Measurements from ENCODE around the gene TNPO1. TPM values are rescaled to one million over a fixed set of nuclear protein-coding genes. Genes with fewer than 3 reads are reported as not detected.

The TNPO1 gene
- total RNA-seq, 1 experiment from 2014 or later = 185 TPM

- POLR2A ChIA-PET (ENCODE audit: unreplicated experiment) = interaction anchor here (0.6 kb wide), 1 partner anchor 156 kb away, joined by 3 read pairs; no protein-coding TSS in a partner anchor
- intact Hi-C loops (cut with micrococcal nuclease; ENCODE audit: unreplicated experiment) = loop anchor here (5.0 to 10.0 kb wide), 3 partner anchors 220 to 1040 kb away; no protein-coding TSS in a partner anchor
These were observed 618 bp downstream of the TNPO1 start for GRCh38 chr5:72817076-72817481.

GRCh38 chr5:72817671-72818266 is 1.3 kb downstream of the TNPO1 start:
- Histone ChIP-seq H3K4me2 (peak overlapping the region; percentile 97), H4K20me1 (ENCODE audit: insufficient read depth) (no peaks in the 10 kb centered on the region), H3K9me2 (ENCODE audit: insufficient read depth) (no peaks in the 10 kb centered on the region), H3K27ac (no peak overlapping the region; the same call in 1 of the 2 replicates), H3K79me2 (ENCODE audit: low read depth) (peaks cover 49% of the 10 kb centered on the region), H3K9me3 (ENCODE audit: insufficient read depth, low read depth) (no peaks in the 10 kb centered on the region), H2AFZ (peak overlapping the region; percentile 98), H3K4me3 (peak overlapping the region; percentile 81), H3F3A (ENCODE audit: insufficient read depth, low read depth) (peaks cover 18% of the 10 kb centered on the region), H3K4me1 (replicated peaks; ENCODE audit: insufficient read depth) (peaks cover 34% of the 10 kb centered on the region), H3K27me3 (ENCODE audit: insufficient read depth, low read depth) (no peaks in the 10 kb centered on the region), H3K36me3 (ENCODE audit: low read depth) (no peaks in the 10 kb centered on the region)
- POLR2A ChIA-PET (ENCODE audit: unreplicated experiment) = interaction anchor here (0.6 to 0.9 kb wide), 2 partner anchors 27 to 347 kb away, joined by 3 to 5 read pairs; no protein-coding TSS in a partner anchor
- CTCF ChIA-PET = interaction anchor here (0.8 to 3.5 kb wide), 3 partner anchors 25 to 478 kb away, joined by 3 to 18 read pairs (median 6); no protein-coding TSS in a partner anchor
- no peak for DNase-seq
- intact Hi-C loops (cut with micrococcal nuclease; ENCODE audit: unreplicated experiment) = loop anchor here (2.0 to 10.0 kb wide), 5 partner anchors 31 to 1040 kb away; no protein-coding TSS in a partner anchor
- TSS peak; percentile 58 for BruUV-seq (replicated peaks)
- TF ChIP-seq, protein P1, sequence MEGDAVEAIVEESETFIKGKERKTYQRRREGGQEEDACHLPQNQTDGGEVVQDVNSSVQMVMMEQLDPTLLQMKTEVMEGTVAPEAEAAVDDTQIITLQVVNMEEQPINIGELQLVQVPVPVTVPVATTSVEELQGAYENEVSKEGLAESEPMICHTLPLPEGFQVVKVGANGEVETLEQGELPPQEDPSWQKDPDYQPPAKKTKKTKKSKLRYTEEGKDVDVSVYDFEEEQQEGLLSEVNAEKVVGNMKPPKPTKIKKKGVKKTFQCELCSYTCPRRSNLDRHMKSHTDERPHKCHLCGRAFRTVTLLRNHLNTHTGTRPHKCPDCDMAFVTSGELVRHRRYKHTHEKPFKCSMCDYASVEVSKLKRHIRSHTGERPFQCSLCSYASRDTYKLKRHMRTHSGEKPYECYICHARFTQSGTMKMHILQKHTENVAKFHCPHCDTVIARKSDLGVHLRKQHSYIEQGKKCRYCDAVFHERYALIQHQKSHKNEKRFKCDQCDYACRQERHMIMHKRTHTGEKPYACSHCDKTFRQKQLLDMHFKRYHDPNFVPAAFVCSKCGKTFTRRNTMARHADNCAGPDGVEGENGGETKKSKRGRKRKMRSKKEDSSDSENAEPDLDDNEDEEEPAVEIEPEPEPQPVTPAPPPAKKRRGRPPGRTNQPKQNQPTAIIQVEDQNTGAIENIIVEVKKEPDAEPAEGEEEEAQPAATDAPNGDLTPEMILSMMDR (conservative IDR thresholded peaks at IDR 0.05) = no peak
- no peak for TF ChIP-seq EZH2 (IDR thresholded peaks at IDR 0.05; ENCODE audit: low read depth)

More at GRCh38 chr5:72817076-72817481, 618 bp downstream of the TNPO1 start:
- Histone ChIP-seq H2AFZ (peak overlapping the region; percentile 98), H3K4me1 (replicated peaks; ENCODE audit: insufficient read depth) (peaks cover 34% of the 10 kb centered on the region), H3K79me2 (ENCODE audit: low read depth) (peaks cover 47% of the 10 kb centered on the region), H3F3A (ENCODE audit: insufficient read depth, low read depth) (peaks cover 18% of the 10 kb centered on the region), H3K27ac (peak overlapping the region; percentile 75), H3K4me3 (peak overlapping the region; percentile 81), H3K9me3 (ENCODE audit: insufficient read depth, low read depth) (no peaks in the 10 kb centered on the region), H3K27me3 (ENCODE audit: insufficient read depth, low read depth) (no peaks in the 10 kb centered on the region), H3K4me2 (peak overlapping the region; percentile 97), H3K9me2 (ENCODE audit: insufficient read depth) (no peaks in the 10 kb centered on the region), H3K36me3 (ENCODE audit: low read depth) (no peaks in the 10 kb centered on the region), H4K20me1 (ENCODE audit: insufficient read depth) (no peaks in the 10 kb centered on the region)
- DNase-seq = no peak
- no TSS peak for BruUV-seq (replicated peaks)
- TF ChIP-seq, protein P1 (conservative IDR thresholded peaks at IDR 0.05) = no peak
- TF ChIP-seq EZH2 (IDR thresholded peaks at IDR 0.05; ENCODE audit: low read depth) = no peak
- CTCF ChIA-PET = interaction anchor here (0.6 to 3.5 kb wide), 4 partner anchors 16 to 478 kb away, joined by 3 to 18 read pairs (median 6); no protein-coding TSS in a partner anchor

DNA sequence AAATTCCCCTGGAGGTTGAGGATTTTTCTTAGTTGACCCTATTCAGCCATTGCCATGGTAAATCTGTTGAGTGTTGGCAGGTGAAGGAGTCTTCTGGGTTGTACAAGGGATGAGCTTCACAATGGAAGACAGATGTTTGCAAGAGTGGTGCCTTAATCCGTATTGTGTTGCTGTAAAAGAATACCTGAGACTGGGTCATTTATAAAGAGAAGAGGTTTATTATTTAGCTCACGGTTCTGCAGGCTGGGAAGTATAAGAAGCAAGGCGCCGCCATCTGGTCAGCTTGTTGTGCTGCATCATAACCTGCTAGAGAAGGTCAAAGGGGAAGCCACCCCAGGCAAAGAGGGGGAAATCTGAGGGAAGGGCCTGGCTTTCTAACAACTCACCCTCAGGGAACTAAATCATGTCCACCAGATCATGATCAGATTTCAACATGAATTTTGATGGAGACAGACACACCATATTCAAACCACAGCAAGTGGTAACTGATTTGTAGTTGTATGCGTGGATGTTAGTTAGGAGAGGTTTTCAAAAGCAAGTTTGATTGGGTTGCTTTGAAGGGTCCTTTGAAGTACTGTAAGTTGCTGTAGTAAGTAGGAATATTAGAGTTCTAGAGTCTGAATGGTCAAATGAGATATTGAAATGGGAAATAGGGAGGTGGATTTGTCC is 2.5 kb downstream of the TNPO1 start:
- POLR2A ChIA-PET (ENCODE audit: unreplicated experiment) = interaction anchor here (0.5 to 1.0 kb wide), 5 partner anchors 10 to 293 kb away, joined by 3 to 5 read pairs (median 3); no protein-coding TSS in a partner anchor
- TF ChIP-seq EZH2 (IDR thresholded peaks at IDR 0.05; ENCODE audit: low read depth) = no peak
- TF ChIP-seq, protein P1 (conservative IDR thresholded peaks at IDR 0.05) = peak; percentile 70

More for the DNA sequence above, 2.5 kb downstream of the TNPO1 start:
- intact Hi-C loops (cut with micrococcal nuclease; ENCODE audit: unreplicated experiment) = loop anchor here (1.0 to 10.0 kb wide), 7 partner anchors 30 to 1042 kb away; no protein-coding TSS in a partner anchor
- Histone ChIP-seq H3K4me3 (peak overlapping the region; percentile 81; the same call in 1 of the 2 replicates), H3K4me1 (replicated peaks; ENCODE audit: insufficient read depth) (peaks cover 34% of the 10 kb centered on the region), H3K9me3 (ENCODE audit: insufficient read depth, low read depth) (no peaks in the 10 kb centered on the region), H2AFZ (no peak overlapping the region), H3K36me3 (ENCODE audit: low read depth) (no peaks in the 10 kb centered on the region), H4K20me1 (ENCODE audit: insufficient read depth) (no peaks in the 10 kb centered on the region), H3F3A (ENCODE audit: insufficient read depth, low read depth) (peaks cover 18% of the 10 kb centered on the region), H3K9me2 (ENCODE audit: insufficient read depth) (no peaks in the 10 kb centered on the region), H3K79me2 (ENCODE audit: low read depth) (peaks cover 49% of the 10 kb centered on the region), H3K27ac (no peak overlapping the region), H3K27me3 (ENCODE audit: insufficient read depth, low read depth) (no peaks in the 10 kb centered on the region), H3K4me2 (peak overlapping the region; percentile 97)
- DNase-seq = peak; percentile 40 to 58
- no TSS peak for BruUV-seq (replicated peaks)
- CTCF ChIA-PET = interaction anchor here (0.5 to 3.5 kb wide), 7 partner anchors 208 to 628 kb away, joined by 3 to 18 read pairs (median 5); partner anchors contain the start of genes MRPS27 and PTCD2
